Measurements from ENCODE around the gene ARHGAP42. TPM values are rescaled to one million over a fixed set of nuclear protein-coding genes. Genes with fewer than 3 reads are reported as not detected.
A peak's percentile ranks its signal among the peaks of the same experiment; 100 is the strongest.

Gene ARHGAP42
- total RNA-seq, 1 experiment from 2014 or later = 39.1 TPM

DNA sequence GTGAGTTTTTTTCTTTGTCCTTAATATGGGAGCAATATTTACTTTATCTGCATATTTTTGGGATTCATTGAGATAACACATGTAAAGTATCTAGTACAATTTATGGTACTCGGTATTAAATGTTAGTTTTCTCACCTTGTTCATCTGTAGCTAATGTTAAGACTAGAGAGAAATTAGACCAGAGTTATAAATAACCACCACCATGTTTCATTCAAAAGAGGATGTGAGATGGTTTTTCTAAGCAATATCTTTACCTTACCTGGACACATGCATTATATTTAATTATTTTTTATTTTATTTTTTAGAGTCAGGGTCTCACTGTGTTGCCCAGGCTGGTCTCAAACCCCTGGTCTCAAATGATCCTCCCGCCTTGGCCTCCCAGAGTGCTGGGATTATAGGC, 18.4 kb downstream of the ARHGAP42 start:
- Histone ChIP-seq H3K18ac (ENCODE audit: insufficient read length, low read depth, low read length) (no peak overlapping the region), H3K23ac (ENCODE audit: insufficient read length, low read depth, low read length) (no peak overlapping the region), H3K9me3 (ENCODE audit: control insufficient read depth, low read depth, low read length) (no peaks in the 10 kb centered on the region), H3K4me2 (ENCODE audit: insufficient read depth, insufficient read length, low read length) (no peak overlapping the region), H4K20me1 (ENCODE audit: control insufficient read depth, insufficient read depth, insufficient read length) (no peaks in the 10 kb centered on the region), H4K5ac (ENCODE audit: insufficient read length, low read depth, low read length) (no peak overlapping the region), H4K91ac (ENCODE audit: insufficient read length, low read depth, low read length) (no peak overlapping the region), H4K8ac (replicated peaks; ENCODE audit: insufficient read length, low read depth, low read length) (no peak overlapping the region), H3K9ac (ENCODE audit: extremely low read depth, insufficient read length, low read length) (no peak overlapping the region), H2AK5ac (ENCODE audit: insufficient read length, low read length) (no peak overlapping the region), H3K23me2 (ENCODE audit: insufficient read length, low read depth, low read length, poor library complexity, severe bottlenecking) (no peaks in the 10 kb centered on the region), H3K14ac (ENCODE audit: insufficient read depth, low read length) (no peak overlapping the region), H2BK120ac (ENCODE audit: low read depth, low read length, poor library complexity, severe bottlenecking) (no peak overlapping the region), H3K27ac (ENCODE audit: insufficient read length, low read depth, low read length) (no peak overlapping the region), H3K56ac (ENCODE audit: insufficient read length, low read depth, low read length) (no peak overlapping the region), H3K27me3 (ENCODE audit: insufficient read depth, low read length) (no peaks in the 10 kb centered on the region), H2BK15ac (ENCODE audit: low read depth, low read length) (no peak overlapping the region), H3K79me2 (ENCODE audit: insufficient read depth, low read length) (peaks cover 3% of the 10 kb centered on the region; the same call in 1 of the 2 replicates), H2BK5ac (ENCODE audit: insufficient read length, low read length) (no peak overlapping the region), H2AFZ (ENCODE audit: low read length) (no peak overlapping the region), H3K4ac (ENCODE audit: low read depth, low read length) (no peak overlapping the region), H2BK20ac (ENCODE audit: low read depth, low read length, poor library complexity, severe bottlenecking) (no peak overlapping the region), H3T11ph (ENCODE audit: low read length) (no peak overlapping the region), H3K4me1 (ENCODE audit: insufficient read depth, low read length) (no peaks in the 10 kb centered on the region; the same call in 1 of the 2 replicates), H2BK12ac (ENCODE audit: insufficient read length, low read depth, low read length) (no peak overlapping the region), H3K79me1 (ENCODE audit: insufficient read depth, low read depth, low read length, poor library complexity, severe bottlenecking) (no peaks in the 10 kb centered on the region)
- Mint-ChIP-seq H3K9me3 (no peaks in the 10 kb centered on the region), H3K4me3 (no peak overlapping the region), H3K36me3 (ENCODE audit: insufficient read depth in 1 of 3, low read depth in 3 of 3) (peaks cover 6 to 18% (median 13%) of the 10 kb centered on the region in 3 experiments), H3K4me1 (peaks cover 13 to 23% of the 10 kb centered on the region in 2 experiments), H3K27me3 (ENCODE audit: low read depth) (no peaks in the 10 kb centered on the region), H3K27ac (peak overlapping the region in 2 of 3 experiments; percentile 44 to 54; a peak in 2 of 7 replicates)
- no CpG with 5 or more reads among the region's 2 CpGs for WGBS (ENCODE audit: extremely low coverage, insufficient read length, low lambda C conversion rate)
- TF ChIP-seq, protein P1, sequence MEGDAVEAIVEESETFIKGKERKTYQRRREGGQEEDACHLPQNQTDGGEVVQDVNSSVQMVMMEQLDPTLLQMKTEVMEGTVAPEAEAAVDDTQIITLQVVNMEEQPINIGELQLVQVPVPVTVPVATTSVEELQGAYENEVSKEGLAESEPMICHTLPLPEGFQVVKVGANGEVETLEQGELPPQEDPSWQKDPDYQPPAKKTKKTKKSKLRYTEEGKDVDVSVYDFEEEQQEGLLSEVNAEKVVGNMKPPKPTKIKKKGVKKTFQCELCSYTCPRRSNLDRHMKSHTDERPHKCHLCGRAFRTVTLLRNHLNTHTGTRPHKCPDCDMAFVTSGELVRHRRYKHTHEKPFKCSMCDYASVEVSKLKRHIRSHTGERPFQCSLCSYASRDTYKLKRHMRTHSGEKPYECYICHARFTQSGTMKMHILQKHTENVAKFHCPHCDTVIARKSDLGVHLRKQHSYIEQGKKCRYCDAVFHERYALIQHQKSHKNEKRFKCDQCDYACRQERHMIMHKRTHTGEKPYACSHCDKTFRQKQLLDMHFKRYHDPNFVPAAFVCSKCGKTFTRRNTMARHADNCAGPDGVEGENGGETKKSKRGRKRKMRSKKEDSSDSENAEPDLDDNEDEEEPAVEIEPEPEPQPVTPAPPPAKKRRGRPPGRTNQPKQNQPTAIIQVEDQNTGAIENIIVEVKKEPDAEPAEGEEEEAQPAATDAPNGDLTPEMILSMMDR (conservative IDR thresholded peaks at IDR 0.05) = no peak
- DNase-seq = no peak

Data from H9 (cell line).